Measurements from ENCODE around the gene BCAM. TPM values are rescaled to one million over a fixed set of nuclear protein-coding genes. Genes with fewer than 3 reads are reported as not detected.
"Not testable (repeated sequence)": the region's sequence is repeated elsewhere in the genome, so short reads cannot be mapped to it uniquely, and the experiment has no call there.

Gene BCAM
- total and polyA plus RNA-seq, 2 of the 4 experiments (the other 2 are of a cell fraction), result 2.3 to 35.7 TPM

GRCh38 chr19:44781694-44782093 is 27.2 kb upstream of the BCAM start:
- no CpG with 5 or more reads among the region's 2 CpGs for WGBS, 2 experiments (ENCODE audit: extremely low coverage in 2 of 2, insufficient read length in 1 of 2)
- H2AFZ ChIP-seq (replicated peaks; ENCODE audit: low read length, poor library complexity); H3K4me3 ChIP-seq (ENCODE audit: insufficient read depth, low read depth, low read length); H4K20me1 ChIP-seq (ENCODE audit: insufficient read depth, low read length); H3K36me3 ChIP-seq (ENCODE audit: control insufficient read depth, insufficient read depth, low read length); H4K5ac ChIP-seq (ENCODE audit: low read depth, low read length); H2AK9ac ChIP-seq (replicated peaks; ENCODE audit: low read depth, low read length, poor library complexity); H3K23ac ChIP-seq (ENCODE audit: low read depth, low read length); H2BK20ac ChIP-seq (ENCODE audit: low read depth, low read length); H3K18ac ChIP-seq (ENCODE audit: low read depth, low read length); H4K91ac ChIP-seq (ENCODE audit: insufficient read depth, low read depth, low read length); BruUV-seq (replicated peaks); CTCF ChIA-PET; dilution Hi-C loops (cut with HindIII; ENCODE audit: low sequenced_read_pairs, unreplicated experiment); H3K14ac ChIP-seq (replicated peaks; ENCODE audit: low read depth, low read length); H3K9ac ChIP-seq (ENCODE audit: low read depth, low read length); H3K9me3 ChIP-seq (ENCODE audit: control insufficient read depth, insufficient read depth, low read length); DNase-seq; ATAC-seq (ENCODE audit: low read depth); H3K79me1 ChIP-seq (ENCODE audit: low read depth in 1 of 2, low read length in 2 of 2); H3K4ac ChIP-seq (ENCODE audit: low read depth, low read length); H3K27ac ChIP-seq (ENCODE audit: insufficient read depth, low read length); intact Hi-C loops (cut with micrococcal nuclease); POLR2A ChIA-PET (ENCODE audit: unreplicated experiment); H3K4me1 ChIP-seq (ENCODE audit: control insufficient read depth, insufficient read depth, low read length); H4K8ac ChIP-seq (ENCODE audit: low read depth in 2 of 2, low read length in 2 of 2); H3K4me2 ChIP-seq (ENCODE audit: low read depth, low read length); H2BK15ac ChIP-seq (ENCODE audit: low read depth, low read length); H3K9me1 ChIP-seq (ENCODE audit: insufficient read depth, low read length); H3K27me3 ChIP-seq (ENCODE audit: control insufficient read depth, insufficient read depth, low read length); H3K56ac ChIP-seq (ENCODE audit: extremely low read depth, insufficient read depth, low read length); H2AK5ac ChIP-seq (ENCODE audit: low read depth, low read length); H2BK120ac ChIP-seq (ENCODE audit: low read depth, low read length); H2BK5ac ChIP-seq (ENCODE audit: low read depth, low read length, poor library complexity, severe bottlenecking): not testable (repeated sequence)
- in situ Hi-C loops (cut with MboI; ENCODE audit: low sequenced_read_pairs), result loop anchor here (5.0 to 25.0 kb wide), 2 partner anchors 61 to 219 kb away; no protein-coding TSS in a partner anchor
